ENCODE results near the gene FRMD4A.

FRMD4A gene

GRCh38 chr10:13695588-13695987, 635.1 kb downstream of the FRMD4A start:
- TF ChIP-seq CTBP1 (IDR thresholded peaks at IDR 0.05; ENCODE audit: borderline replicate concordance) (no peak), ARNT (IDR thresholded peaks at IDR 0.05) (no peak), ZNF384 (IDR thresholded peaks at IDR 0.05) (no peak), PKNOX1 (IDR thresholded peaks at IDR 0.05) (no peak), LEF1 (IDR thresholded peaks at IDR 0.05; ENCODE audit: borderline replicate concordance) (no peak), ELF4 (IDR thresholded peaks at IDR 0.05) (no peak), SP1 (IDR thresholded peaks at IDR 0.05) (no peak), NFRKB (IDR thresholded peaks at IDR 0.05) (no peak), SUZ12 (IDR thresholded peaks at IDR 0.05) (no peak), FOXA1 (IDR thresholded peaks at IDR 0.05) (no peak), HDGF (IDR thresholded peaks at IDR 0.05; ENCODE audit: borderline replicate concordance) (no peak), L3MBTL2 (conservative IDR thresholded peaks at IDR 0.05) (no peak), TARDBP (IDR thresholded peaks at IDR 0.05) (no peak), FOXK2 (IDR thresholded peaks at IDR 0.05) (no peak), FOXM1 (IDR thresholded peaks at IDR 0.05; ENCODE audit: borderline replicate concordance) (no peak), BHLHE40 (IDR thresholded peaks at IDR 0.05; ENCODE audit: borderline replicate concordance) (no peak)
- POLR2A ChIA-PET = no interaction called here
- CTCF ChIA-PET = no interaction called here
- DNase-seq (ENCODE audit: extremely low spot score) = no peak

- no peak for TF ChIP-seq NFRKB (IDR thresholded peaks at IDR 0.05)
- TF ChIP-seq L3MBTL2 (conservative IDR thresholded peaks at IDR 0.05) = no peak
- TF ChIP-seq TARDBP (IDR thresholded peaks at IDR 0.05) = no peak
- TF ChIP-seq SP1 (IDR thresholded peaks at IDR 0.05) = no peak
- no peak for TF ChIP-seq ELF4 (IDR thresholded peaks at IDR 0.05)
- no peak for TF ChIP-seq CTBP1 (IDR thresholded peaks at IDR 0.05; ENCODE audit: borderline replicate concordance)
- no peak for TF ChIP-seq FOXM1 (IDR thresholded peaks at IDR 0.05; ENCODE audit: borderline replicate concordance)
- no peak for DNase-seq (ENCODE audit: extremely low spot score)
- ChIA-PET POLR2A (no interaction called here), CTCF (interaction anchor here (0.8 kb wide), 1 partner anchor 13 kb away, joined by 3 read pairs; no protein-coding TSS in a partner anchor)
Measured at GRCh38 chr10:13693783-13694700, 636.7 kb downstream of the FRMD4A start.

- POLR2A ChIA-PET = no interaction called here
- no peak for DNase-seq (ENCODE audit: extremely low spot score)
- CTCF ChIA-PET = no interaction called here
- TF ChIP-seq ARNT (IDR thresholded peaks at IDR 0.05) = no peak
Measured at GRCh38 chr10:13690281-13690825, 640.4 kb downstream of the FRMD4A start.

GRCh38 chr10:13686331-13686752, 644.4 kb downstream of the FRMD4A start:
- CTCF ChIA-PET = no interaction called here
- TF ChIP-seq BHLHE40 (IDR thresholded peaks at IDR 0.05; ENCODE audit: borderline replicate concordance) (no peak), FOXK2 (IDR thresholded peaks at IDR 0.05) (no peak), SUZ12 (IDR thresholded peaks at IDR 0.05) (no peak), LEF1 (IDR thresholded peaks at IDR 0.05; ENCODE audit: borderline replicate concordance) (no peak), ELF4 (IDR thresholded peaks at IDR 0.05) (no peak), FOXM1 (IDR thresholded peaks at IDR 0.05; ENCODE audit: borderline replicate concordance) (no peak), CTBP1 (IDR thresholded peaks at IDR 0.05; ENCODE audit: borderline replicate concordance) (no peak), SP1 (IDR thresholded peaks at IDR 0.05) (no peak), L3MBTL2 (conservative IDR thresholded peaks at IDR 0.05) (no peak)
- POLR2A ChIA-PET = no interaction called here
- DNase-seq (ENCODE audit: extremely low spot score) = no peak

- CTCF ChIA-PET = no interaction called here
Measured at GRCh38 chr10:13685885-13686284, 644.8 kb downstream of the FRMD4A start.

DNA sequence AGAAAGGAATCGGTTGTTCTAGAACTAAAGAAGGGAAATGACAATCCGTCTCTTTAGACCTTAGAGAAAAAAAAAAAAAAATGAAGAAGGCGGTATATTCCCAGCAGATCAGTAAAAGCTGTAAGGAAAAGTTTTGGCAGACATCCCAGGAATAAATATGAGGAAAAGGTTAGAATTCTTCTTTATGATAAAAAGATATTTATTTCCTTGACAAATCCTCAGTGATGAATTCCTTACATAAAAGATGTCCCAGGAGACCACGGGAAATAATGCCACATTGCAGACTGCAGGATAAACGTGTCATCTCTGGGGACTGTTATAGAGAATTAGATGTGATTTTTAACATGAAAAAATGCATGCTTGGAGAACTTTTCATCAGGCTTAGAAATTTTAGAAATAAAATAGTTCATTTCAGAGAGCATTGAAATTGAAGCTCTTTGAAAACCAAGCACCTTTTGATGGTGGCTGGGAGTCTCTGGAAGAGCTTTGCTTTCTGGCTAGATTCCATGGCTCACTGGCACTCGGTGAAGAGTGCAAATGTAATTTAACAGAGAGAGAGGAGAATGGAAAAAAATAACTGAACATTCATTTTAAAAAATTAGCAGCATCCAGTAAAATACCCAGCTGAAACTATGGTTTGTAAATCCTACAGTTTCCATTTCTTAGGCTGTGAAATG, 645.8 kb downstream of the FRMD4A start:
- no peak for DNase-seq (ENCODE audit: extremely low spot score)
- ChIA-PET POLR2A (no interaction called here), CTCF (no interaction called here)
- TF ChIP-seq BHLHE40 (IDR thresholded peaks at IDR 0.05; ENCODE audit: borderline replicate concordance) (no peak), SUZ12 (IDR thresholded peaks at IDR 0.05) (no peak), ZNF384 (IDR thresholded peaks at IDR 0.05) (0 out of 2 replicates have a peak, but pooled peaks have one; percentile 15), CTBP1 (IDR thresholded peaks at IDR 0.05; ENCODE audit: borderline replicate concordance) (no peak), FOXK2 (IDR thresholded peaks at IDR 0.05) (no peak), L3MBTL2 (conservative IDR thresholded peaks at IDR 0.05) (no peak)

More at GRCh38 chr10:13685885-13686284, 644.8 kb downstream of the FRMD4A start:
- POLR2A ChIA-PET = no interaction called here
- TF ChIP-seq SP1 (IDR thresholded peaks at IDR 0.05) = no peak
- TF ChIP-seq FOXA1 (IDR thresholded peaks at IDR 0.05) = no peak
- TF ChIP-seq SUZ12 (IDR thresholded peaks at IDR 0.05) = no peak
- no peak for TF ChIP-seq ELF4 (IDR thresholded peaks at IDR 0.05)
- no peak for TF ChIP-seq ZNF384 (IDR thresholded peaks at IDR 0.05)
- TF ChIP-seq TARDBP (IDR thresholded peaks at IDR 0.05) = no peak
- no peak for TF ChIP-seq PKNOX1 (IDR thresholded peaks at IDR 0.05)
- no peak for TF ChIP-seq FOXK2 (IDR thresholded peaks at IDR 0.05)
- no peak for TF ChIP-seq CTBP1 (IDR thresholded peaks at IDR 0.05; ENCODE audit: borderline replicate concordance)
- no peak for TF ChIP-seq LEF1 (IDR thresholded peaks at IDR 0.05; ENCODE audit: borderline replicate concordance)
- no peak for TF ChIP-seq NFRKB (IDR thresholded peaks at IDR 0.05)
- no peak for TF ChIP-seq BHLHE40 (IDR thresholded peaks at IDR 0.05; ENCODE audit: borderline replicate concordance)
- no peak for TF ChIP-seq ARNT (IDR thresholded peaks at IDR 0.05)
- no peak for DNase-seq (ENCODE audit: extremely low spot score)
